Fibroblast of peridontal ligament (primary cell): ENCODE measurements around the gene INF2.

Experiments
- DNase-seq: peaks from one replicate; pipeline ENCODE4 v3.0.0-alpha.2; 2010; ENCODE audit errors: extremely low read depth

INF2 gene

DNA sequence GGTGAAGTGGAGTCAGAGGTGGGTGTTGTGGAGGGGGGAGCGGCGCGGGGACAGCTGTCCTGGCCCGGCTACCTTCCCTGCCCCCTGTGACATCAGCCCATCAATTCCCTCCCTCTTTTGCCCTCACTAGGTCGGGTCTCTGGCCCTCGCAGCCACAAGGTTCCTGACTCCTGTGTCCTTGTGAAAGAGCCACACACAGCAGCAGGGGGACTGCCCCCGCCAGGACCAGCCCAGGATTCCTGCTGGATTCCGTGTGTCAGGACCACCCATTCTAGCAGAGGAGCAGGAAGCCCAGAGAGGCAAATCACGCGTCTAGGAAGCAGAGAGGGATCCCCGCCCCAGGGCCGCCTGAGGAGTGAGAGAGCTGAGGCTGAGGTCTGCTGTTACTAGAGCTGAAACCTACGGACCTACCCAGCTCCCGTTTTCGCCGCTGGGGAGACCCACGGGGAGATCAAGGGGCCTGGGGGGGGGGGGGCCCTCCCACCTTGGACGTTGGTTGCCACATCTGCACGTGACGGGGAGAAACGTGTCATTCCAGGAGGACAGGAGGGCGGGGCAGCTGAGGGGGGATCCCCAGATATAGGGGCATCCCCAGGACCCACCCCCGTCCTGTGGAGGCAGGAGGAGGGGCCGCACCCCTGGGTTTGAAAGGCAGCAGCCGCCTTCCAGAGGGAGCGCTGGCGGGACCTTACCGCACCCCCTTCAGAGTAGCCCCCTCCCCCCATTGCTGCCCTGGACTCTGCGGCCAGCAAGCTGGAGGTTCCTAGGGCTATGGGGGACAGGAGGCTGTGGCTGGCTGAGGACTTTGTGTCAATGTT is 12.5 kb upstream of the INF2 start:
- DNase-seq: no peak

GRCh38 chr14:104677512-104678332 is 11.7 kb upstream of the INF2 start:
- peak; percentile 68 for DNase-seq

DNA sequence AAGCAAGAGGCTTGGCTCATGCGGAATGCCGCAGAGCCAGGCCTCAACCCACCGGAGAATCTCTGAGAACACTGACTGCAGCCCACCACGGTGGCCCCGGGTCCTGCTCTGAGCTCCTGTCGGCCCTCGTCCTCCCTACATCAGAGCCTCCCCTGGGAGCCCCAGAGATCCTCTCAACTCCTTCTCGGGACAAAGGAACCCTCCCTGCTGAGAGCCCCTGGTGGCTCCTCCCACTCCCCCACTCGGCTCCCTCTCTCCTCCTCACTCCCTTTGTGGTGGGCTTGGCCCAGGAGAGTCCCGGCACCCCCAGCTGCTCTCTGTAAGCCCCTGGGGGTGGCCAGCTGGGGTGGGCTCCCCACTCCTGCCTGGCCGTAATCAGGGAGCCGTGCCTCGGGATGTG is 11.1 kb upstream of the INF2 start:
- DNase-seq: peak; percentile 37

- DNase-seq: no peak
Measured at GRCh38 chr14:104678901-104679705, 10.3 kb upstream of the INF2 start.

DNA sequence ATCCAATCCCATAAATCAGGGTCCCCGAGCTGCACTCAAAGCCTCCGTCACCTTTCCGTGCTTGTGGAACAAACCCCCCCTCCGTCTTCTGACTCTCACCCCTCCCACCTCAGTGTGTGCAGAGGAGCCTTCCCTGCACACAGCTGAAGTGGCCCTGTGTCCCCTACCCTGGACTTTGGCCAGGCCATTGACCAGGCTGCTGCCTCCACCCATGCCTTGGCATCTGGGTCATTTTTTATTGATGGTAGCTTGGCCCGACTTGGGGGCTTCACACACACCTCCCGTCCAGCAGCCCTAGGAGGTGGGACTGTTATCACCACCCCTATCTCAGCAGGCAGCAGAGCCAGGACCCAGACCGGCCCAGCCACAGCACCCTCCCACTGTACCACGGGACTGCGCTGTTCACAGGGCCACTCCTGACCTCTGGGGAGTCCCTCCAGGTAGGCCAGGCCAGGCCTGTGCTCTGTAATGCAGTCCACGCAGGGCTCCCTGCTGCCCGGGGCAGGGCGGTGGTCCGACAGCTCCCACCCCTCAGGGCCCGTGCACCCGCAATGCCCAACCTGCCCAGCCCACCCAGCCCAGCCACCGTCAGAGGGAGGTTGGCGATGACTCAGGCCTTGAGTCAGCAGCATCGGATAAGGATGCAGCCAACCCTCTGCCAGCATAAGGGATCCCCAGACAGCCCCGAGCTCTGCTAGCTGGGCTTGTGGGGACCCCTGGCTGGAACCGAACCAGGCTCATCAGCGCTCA is 9.2 kb upstream of the INF2 start:
- DNase-seq: peak; percentile 67

GRCh38 chr14:104680806-104681688 is 8.4 kb upstream of the INF2 start:
- peak; percentile 78 for DNase-seq

GRCh38 chr14:104681689-104682074 is 7.7 kb upstream of the INF2 start:
- peak; percentile 73 for DNase-seq

- DNase-seq: no peak
Measured at GRCh38 chr14:104682107-104682593, 7.3 kb upstream of the INF2 start.

DNA sequence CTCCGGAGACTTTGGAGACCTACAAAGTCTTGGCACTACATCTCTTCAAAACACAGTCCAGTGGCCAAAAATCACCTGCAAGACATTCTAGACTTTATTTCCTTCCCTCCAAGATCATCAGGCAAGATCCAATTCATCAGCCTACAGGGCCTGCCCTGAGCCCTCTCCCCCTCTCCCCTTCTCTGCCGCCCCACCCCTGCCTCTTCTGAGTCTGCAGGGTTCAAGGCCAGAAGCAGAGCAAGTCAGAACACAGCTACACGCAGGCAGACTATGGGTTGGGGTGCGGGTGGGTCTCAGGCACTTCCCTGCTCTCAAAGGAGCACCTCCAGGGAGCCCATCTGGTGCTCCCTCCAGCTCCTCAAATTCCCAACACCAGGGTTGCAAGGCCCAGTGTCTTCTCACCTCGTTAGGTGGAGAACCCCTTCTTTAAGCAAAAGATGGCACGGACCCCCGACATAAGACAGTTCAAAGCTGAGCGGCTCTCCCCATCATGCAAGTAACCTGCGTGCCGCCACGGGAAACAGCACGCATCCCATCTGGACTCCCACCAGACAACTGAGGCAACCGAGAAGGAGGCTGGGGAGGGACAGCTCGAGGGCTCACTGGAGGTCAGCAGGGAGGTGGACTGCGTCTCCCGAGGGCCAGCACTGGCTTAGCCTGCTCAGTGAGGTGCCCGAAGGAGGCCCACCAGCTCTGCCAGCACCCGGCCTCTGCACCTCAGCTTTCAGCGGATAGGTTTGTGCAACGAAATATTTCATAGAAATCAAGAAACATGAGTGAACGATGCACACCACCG is 5.6 kb upstream of the INF2 start:
- no peak for DNase-seq

GRCh38 chr14:104684449-104684821 is 5.0 kb upstream of the INF2 start:
- no peak for DNase-seq

DNA sequence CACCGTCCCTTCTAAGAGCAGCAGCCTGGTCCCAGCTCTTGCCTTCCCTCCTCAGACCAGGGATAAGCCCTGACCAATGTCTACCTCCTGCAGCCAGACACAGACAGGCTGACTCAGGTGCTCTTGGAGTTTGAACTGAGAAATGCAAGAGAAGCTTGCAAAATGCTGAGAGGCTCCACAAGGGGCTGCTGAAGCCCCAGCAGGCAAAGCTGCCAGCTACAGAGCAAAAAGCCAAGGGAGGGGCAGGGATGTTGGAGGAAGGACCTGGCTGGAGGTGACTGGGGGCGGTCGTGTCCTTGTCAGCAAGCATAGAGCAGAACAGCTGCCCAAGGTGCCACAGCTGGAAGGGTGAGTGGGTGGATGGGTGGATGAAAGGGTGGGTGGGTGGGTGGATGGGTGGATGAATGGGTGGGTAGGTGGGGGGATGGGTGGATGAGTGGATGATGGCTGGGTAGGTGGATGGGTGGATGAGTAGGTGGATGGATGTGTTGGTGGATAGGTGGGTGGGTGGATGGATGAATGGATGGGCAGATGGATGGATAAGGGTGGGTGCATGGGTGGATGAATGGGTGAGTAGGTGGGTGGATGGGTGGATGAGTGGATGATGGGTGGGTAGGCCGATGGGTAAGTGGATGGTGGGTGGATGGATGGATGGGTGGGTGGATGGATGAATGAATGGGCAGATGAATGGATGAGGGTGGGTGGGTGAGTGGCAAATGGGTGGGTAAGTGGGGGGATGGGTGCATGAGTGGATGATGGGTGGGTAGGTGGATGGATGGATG is 4.0 kb upstream of the INF2 start:
- DNase-seq: no peak

DNA sequence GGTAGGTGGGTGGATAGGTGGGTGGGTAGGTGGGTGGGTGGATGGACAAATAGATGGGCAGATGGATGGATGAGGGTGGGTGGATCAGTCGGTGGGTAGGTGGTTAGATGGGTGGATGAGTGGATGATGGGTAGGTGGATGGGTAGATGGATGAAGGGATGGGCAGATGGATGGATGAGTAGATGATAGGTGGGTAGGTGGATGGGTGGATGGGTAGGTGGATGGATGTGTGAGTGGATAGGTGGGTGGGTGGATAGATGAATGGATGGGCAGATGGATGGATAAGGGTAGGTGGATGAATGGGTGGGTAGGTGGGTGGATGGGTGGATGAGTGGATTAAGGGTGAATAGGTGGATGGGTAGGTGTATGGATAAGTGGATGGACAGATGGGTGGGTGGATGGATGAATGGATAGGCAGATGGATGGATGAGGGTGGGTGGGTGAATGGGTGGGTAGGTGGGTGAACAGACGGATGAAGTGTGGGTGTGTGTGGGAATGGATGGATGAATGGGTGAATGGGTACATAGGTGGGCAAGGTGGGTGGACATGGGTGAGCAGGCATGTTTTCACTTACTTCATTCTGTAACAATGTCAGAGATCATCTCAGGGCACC is 3.3 kb upstream of the INF2 start:
- no peak for DNase-seq

GRCh38 chr14:104686624-104687517 is 2.5 kb upstream of the INF2 start:
- DNase-seq: no peak

DNA sequence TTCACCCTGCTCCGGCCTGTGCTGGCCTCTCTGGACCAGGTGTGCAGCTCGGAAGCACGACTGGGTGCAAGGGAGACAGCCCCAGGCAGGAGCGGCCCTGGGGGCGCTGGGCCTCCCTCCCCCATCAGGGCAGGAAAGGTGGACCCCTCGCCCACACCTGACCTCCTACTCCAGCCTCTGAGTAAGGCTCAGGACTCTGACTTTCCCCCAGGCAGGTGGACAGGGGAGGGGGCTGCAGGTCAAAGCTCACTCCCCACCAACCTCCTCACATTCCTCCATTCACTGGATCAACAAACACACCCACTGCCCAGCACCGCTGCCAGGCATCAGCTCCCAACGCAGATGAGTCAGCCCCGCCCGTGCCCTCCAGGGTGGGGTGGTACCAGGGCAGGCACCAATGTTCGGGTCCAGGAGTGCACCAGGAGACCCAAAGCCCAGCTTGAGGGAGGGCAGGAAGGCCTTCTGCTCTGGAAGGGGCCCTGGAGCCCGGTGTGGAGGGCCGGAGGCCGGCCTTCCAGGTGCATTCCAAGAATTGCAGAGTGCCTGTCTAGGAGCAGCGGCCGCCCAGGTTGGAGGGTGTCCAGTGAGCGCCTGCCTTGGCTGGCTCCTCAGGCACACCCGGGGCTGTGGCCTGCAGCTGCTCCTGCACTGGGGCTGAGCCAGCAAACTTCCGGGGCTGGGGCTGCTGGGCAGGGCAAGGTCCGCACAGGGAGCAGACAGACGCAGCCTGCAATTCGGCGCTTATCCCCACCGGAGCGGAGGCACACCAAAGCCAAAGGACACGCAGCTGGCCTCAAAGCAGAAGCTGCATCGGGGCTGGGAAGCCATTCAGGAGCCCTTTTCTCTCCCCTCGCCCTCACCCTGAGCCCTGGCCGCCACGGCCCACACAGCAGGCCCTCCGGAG is 1.6 kb upstream of the INF2 start:
- no peak for DNase-seq

- no peak for DNase-seq
Measured at GRCh38 chr14:104688505-104689108, 811 bp upstream of the INF2 start.
